CD4-positive, alpha-beta T cell treated with Interleukin-4 for 4 hours (primary cell): ENCODE results near the gene MAD1L1.
"Not testable (repeated sequence)": the region's sequence is repeated elsewhere in the genome, so short reads cannot be mapped to it uniquely, and the experiment has no call there.

Experiments
- DNase-seq: peaks from one replicate; pipeline ENCODE4 v3.0.0-alpha.2; 2020

The MAD1L1 gene

DNA sequence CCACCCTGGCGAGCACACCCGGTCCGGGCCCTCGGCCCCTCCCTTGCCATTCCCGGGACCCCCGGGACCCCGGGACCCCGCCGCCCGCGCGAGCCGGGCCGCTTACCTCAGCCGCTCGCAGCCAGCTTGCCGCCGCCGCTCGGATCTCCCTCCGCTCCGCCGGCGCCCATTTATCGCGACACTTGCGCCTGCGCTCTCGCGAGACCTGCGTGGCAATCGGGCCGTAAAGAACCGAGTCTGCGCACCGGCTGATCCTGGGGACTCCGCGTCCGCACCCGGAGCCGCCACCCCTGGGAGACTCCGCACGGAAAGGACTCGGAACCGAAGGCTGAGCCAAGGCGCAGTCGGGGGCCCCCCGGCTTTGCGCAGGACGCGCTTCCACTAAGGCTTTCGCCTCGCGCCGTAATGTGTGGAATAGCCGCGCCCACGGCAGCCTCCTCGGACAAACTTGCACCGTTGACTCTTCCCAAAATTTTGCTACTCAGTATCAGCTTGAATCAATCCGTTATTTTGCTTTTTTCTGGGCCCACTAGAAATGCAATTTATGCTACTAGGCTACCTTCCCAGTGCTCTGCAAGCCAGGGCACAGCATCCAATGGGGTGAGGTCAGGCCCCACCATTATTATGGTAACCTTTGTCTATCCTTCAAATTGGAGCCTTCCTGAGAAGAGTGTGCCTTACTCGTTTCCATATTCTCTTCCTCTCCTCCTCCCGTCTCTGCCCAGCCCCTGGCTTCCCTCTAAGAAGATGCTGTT is at the start of gene MAD1L1:
TSS of gene MAD1L1 (minus strand) at position 180 of the 755 bp plus-strand sequence. CDS start 2,812 bp downstream, outside the sequence.
- DNase-seq = peak; percentile 86

DNA sequence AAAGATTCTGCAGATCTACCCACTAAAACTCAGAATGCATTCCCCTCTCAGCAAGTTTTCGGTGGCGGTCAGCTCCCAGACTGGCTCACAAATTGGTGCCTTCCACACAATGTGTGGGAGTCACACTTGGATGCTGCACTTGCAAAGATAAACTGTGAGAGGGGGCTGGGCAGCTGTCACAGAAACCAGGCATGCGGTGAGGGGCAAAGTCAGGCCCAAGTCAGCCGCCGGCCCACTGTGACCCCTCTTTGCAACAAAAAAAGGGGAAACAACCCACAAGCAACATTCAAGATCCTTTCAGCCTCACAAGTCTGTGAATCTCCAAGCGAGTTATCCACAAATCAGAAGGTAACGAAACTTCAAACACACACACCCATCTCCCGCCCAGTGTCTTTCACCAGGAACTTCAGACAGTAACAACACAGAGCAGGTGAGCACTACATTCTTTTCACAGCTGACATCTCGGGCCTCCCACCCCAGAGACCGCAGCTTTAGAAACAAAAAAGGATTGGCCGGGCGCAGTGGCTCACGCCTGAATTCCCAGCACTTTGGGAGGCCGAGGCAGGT is 49.5 kb upstream of the MAD1L1 start:
- DNase-seq = no peak

DNA sequence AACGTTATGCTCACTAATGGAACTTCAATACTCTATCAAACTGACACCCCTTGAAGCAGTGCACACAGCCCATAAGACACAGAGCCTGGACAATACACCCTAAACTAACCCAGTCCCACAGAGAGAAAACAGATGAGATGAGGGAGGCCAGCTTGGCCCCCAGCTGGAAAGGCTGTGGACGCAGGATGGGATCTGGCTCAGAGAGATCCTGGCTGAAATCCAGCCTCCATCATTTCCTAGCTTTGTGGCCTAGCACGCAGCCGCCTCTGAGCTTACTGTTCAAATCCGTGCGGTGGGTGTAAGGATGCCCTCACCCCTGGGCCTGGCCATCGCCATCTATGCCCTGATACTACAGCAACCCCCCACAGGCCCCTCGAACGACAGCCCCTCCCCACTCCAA is 48.8 kb upstream of the MAD1L1 start:
- no peak for DNase-seq

DNA sequence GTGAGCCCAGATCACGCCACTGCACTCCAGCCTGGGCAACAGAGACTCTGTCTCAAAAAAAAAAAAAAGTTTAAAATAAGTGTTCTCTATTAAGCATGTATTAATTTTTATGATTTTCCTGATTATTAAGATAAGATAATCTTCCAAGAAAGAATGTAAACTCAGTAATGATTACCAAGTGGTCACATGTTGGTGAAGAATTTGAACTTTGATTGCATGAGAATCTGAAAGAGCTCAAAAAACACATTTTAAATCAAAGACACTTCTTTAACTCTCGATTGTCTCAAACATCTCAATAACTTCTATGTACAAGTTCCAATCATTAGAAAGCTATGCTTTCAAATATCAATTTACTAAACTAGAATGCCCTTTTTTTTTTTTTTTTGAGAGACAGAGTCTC is 47.7 kb upstream of the MAD1L1 start:
- no peak for DNase-seq

DNA sequence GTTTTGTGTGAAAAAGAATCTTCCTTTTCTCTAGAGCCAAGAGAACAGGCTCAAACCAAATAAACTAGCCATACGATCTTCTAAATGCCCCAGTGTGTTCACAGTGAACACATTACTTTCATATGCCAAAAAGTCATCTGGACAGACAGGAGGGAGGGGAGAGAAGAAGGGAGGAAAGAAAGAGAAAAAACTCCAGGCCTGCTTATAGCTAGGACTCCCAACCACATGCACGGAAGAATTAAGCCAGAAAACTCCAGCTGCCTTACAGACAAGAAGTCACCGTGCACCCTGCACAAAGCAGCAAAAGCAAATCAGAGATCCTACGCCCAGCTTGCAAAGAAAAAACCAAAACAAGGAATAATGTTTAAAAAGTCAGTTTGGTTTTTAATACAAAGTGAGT is 47.2 kb upstream of the MAD1L1 start:
- no peak for DNase-seq

DNA sequence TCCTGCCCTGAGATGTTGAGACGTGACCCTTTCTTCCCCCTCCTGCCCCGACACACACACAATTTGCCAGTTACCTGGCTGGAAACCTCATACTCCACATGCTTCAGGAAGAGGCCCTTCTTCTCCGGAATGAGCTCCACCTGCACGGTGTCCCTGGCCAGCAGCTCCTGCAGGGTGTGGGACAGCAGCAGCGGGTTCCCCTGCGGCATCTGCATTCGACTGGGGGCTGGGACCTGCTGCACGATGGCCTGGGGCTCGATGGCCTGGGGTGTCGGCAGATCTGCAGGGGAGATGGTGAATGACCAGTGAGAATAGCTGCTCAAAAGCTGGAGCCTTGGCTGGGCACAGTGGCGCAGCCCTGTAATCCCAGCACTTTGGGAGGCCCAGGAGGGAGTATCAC is 45.3 kb upstream of the MAD1L1 start:
- DNase-seq = no peak

DNA sequence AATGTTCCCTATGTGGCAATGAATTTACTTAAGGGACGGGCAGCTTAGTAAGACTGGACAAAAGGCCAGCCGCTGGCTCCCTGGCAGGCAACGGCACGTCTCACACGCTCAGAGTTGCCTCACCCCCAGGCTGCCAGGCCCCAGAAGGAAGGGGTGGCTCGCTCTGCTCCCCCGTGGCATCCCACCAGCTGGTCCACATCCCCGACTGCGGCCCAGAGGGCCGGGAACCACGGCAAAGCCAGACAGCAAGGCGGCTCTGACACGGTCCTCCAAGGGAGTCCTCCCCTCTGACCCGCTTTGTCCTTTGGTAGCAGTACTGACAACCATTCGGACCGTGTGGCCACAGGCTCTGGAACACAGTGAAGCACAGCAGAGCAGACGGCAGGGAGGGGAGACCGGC is 43.4 kb upstream of the MAD1L1 start:
- DNase-seq = no peak

DNA sequence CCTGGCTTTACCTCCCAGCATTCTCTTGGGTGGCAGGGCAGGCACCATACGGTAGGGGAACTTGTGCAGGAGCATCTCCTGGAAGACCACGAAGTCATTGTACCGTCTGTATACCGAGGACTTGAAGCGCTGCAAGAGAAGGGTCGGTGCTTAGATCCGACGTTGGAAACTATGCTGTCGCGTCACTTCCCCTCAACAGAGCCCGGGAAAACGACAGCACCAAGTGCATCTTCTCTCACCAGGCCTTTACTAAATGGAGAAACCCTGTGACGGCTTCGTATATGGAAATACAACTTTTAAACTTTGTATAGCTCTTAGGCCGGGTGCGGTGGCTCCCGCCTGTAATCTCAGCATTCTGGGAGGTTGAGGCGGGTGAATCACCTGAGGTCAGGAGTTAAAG is 42.4 kb upstream of the MAD1L1 start:
- no peak for DNase-seq

DNA sequence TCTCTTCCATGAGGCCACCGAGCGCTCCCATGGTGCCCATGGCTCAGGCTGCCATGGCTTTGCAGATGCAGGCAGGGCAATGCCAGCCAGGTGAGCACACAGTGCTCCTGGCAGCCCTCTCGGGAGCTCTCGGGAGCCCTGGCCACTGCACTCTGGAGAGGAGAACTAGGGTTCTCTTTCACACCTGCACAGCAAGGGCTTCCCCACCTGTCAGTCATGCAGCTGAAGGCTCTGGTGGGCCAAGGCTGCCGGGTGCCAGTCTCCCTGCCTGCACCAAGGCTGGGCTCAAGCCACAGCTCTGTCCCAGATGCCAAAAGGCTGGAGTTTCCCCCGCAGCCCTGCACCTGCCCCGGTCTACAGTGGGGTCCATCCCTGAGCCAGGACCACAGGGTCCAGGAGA is 41.9 kb upstream of the MAD1L1 start:
- DNase-seq = no peak

DNA sequence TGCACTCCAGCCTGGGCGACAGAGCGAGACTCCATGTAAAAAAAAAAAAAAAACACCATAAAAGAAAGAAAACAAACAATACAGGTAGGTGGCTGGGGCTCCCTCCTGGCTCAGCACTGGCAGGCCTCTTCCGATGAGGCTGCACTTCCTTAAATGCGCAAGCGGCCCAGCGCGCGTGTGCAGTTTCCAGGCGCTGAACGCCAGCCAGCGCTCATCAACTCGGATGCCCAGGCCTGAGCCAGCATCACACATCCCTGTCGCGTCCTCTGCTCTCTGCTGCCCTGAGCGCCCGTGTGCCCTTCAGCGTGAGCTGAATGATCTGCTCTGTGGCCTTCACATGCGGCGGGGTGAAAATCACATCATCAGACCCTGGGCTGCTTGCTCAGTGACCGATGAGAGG is 41.1 kb upstream of the MAD1L1 start:
- no peak for DNase-seq

DNA sequence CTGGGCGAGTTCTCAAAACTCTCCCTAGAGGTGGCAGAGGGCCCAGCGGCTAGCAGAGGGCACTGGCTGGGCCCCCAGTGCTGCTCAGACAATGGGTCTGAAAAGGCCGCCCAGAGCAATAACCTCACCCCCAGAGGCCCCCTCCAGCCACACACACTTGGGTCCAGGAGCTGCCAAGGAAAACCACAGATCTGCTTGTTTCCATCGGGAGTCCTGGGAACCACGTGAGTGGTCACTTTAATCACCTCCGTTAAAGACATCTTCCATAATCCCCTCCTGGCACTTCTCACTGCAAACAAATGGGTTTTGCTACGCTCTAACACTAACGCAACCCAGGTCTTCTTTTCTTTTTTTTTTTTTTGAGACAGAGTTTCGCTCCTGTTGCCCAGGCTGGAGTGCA is 39.3 kb upstream of the MAD1L1 start:
- DNase-seq = no peak

DNA sequence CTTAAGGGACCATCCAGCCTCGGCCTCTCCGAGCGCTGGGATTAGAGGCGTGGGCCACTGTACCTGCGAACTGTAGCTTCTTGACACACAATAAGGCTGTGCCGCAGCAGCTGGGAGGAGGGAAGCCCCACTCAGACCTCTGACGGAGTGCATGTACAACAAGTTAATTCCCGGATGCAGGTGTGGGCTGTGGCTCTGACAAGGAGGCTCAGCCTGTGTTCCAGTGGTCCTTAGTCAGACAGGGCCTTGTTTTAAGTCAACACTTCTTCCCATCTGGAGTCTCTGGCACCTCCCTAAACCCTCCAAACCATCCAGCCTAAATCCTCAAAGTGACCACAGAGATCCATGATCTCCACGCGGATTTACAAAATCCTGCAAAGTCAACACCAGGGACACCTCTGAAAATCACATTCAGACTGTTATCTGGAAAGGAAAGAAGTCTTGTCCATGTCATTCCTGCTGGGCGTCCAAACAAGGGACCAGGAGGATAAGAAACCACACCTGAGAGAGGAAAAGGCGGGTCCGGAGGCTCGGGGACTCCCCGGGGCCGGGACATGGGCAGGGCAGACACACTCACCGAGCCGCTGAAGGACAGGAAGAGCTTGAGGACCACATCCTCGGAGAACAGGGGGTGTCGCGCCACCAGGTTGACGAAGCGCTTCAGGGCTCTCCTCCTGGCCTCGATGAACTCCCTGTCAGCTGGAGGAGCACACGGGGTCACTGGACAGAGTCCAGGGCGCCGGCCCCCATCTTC is 38.7 kb upstream of the MAD1L1 start:
- no peak for DNase-seq

DNA sequence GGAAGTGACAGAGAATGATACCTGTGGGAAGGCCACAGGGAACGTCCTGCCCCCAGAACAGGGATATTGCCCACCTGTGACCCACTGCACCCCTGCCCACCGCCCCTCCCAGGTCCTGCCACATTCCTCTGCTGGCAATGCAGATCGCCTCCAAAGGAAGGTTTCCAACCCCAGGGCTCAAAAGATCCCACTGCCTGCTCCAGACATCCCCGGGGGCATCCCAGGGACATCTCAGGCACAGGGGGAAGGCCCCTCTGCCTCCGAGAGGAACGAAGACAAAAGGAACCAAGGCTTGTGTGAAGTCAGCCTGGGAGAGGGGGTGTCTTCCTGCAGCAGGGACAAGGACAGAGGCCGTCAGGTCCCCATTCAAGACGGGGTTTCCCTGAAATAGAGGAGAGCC is 37.8 kb upstream of the MAD1L1 start:
- DNase-seq = no peak

DNA sequence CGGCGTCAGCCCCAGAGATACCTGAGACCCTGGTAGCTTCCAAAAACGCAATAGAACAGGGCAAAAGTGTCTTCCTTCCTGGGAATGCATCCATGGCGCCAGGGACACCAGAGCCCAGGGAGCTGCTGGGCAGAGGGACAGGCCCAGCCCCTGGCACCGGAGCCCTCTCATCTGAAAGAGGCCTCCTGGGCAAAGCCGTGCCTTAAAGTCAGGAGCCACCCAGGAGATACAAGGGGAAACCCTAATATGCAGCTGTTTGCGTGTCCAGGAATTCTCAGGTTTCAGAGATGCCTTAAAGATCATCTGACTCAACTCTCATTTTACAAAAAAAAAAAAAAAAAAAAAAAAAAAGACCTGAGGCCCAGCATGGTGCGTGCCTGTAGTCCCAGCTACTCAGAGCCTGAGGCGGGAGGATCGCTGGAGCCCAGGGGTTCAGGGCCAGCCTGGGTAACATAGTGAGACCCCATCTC is 37.3 kb upstream of the MAD1L1 start:
- DNase-seq = no peak

DNA sequence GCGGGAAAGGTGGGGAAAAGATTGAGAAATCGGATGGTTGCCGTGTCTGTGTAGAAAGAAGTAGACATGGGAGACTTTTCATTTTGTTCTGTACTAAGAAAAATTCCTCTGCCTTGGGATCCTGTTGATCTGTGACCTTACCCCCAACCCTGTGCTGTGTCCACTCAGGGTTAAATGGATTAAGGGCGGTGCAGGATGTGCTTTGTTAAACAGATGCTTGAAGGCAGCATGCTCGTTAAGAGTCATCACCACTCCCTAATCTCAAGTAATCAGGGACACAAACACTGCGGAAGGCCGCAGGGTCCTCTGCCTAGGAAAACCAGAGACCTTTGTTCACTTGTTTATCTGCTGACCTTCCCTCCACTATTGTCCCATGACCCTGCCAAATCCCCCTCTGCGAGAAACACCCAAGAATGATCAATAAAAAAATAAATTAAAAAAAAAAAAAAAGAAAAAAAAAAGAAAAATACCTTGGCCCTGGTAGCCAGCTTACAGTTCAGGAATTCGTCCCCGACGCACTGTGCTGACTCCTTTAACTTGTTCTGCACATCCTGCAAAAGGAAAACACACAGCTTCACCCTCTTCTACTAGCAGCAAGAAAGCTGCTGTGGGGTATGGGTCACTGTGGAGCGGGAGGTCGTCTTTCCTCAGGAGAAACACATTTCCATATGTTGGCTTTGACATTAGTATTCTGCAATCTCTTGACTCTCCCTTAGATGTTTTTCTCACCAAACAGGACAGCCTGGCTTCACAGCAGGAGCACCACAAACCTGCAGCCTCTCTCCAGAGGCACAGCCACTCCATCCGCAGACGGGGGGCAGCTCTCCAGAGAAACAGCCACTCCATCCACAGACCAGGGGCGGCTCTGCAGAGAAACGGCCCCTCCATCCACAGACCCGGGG is 36.6 kb upstream of the MAD1L1 start:
- not testable (repeated sequence) for DNase-seq

DNA sequence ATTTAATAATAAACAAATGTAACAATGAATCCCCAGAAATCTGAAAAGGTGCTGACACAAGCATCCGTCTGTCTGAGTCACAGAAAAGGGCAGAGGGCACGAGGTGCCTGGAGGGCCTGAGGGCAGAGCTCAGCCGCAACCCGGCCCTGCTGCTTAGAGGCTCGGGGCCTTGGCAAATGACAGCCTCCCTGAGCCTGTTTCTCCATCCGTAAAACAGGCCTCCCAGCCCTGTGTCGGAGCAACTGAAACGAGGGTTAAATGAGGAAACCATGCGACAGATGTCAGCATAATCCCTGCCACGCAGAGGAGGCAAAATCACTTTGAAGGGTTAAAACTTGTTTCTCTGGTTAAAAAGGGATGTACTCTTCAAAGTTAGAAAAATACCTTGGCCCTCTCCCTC is 34.2 kb upstream of the MAD1L1 start:
- DNase-seq = no peak

DNA sequence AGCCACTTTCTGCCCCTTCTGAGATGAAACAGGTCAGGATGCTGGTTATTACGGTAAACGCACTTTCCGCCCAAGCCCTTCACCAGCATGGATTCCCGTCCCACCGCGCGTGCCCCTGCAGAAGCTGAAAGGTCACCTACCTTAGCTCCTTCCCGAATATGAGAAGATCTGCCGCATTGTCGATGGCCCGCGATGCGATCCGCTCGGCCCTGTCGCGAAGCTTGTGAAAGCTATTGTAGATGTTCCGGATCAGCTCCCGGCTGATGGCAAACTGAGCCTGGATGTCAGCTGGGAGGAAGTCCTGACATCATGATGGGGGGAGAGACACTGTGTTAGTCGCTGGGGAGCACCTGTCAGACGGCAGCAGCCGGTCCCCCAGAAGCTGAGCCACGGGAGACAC is 31.4 kb upstream of the MAD1L1 start:
- DNase-seq = no peak

DNA sequence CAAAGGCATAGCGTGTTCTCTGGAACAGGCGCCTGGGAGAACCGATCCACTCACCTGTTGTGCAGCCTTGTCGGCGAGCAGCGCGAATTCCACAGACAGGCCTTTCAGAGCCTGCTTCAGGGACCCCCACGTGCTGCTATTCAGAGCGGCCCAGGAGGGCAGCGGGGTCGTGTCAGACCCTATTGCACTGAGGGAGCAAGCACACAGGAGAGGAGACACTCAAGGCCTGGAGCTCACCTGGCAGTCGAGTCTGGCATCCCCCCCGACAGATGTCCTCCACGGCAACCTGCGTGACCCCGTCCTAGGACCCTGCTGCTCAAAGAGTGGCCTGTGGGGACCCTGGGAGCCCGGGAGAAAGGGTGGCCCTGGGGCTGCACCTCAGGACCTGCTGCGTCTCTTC is 30.4 kb upstream of the MAD1L1 start:
- no peak for DNase-seq

DNA sequence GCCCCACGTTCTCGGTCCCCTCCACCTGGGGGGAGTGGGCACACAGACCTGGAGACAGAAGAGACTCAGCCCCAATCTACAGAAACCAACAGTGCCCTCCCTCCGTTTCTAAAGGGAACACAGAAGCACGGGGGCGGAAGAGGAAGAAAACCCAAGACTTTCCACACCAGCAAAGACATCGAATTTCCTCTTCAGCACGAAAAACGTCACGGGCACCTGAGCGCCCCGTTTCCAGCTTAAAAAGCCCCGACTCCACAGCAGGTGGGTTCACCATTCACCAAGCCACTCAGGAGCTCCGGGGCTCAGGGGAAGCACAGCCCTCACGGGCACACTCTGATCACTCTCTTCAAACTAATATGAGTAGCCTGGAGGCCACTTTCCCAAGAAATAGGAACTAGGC is 28.9 kb upstream of the MAD1L1 start:
- no peak for DNase-seq

DNA sequence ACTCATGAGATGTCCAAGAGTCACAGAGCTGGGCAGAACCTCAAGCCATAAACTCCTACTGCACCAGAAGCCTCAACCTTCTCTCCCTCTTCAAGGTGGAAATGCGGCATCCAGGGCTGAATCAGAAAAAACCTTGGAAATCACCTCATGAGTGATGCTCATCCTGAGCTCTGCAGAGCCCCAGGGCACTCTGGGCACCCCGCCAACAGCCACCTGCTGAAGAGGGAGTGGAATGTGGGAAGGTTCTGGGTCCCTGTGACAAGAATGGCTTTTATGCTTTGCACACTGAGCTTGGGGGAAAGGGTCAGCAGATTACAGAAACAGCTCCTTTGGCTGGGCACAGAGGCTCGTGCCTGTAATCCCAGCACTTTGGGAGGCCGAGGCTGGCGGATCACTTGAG is 28.1 kb upstream of the MAD1L1 start:
- no peak for DNase-seq

DNA sequence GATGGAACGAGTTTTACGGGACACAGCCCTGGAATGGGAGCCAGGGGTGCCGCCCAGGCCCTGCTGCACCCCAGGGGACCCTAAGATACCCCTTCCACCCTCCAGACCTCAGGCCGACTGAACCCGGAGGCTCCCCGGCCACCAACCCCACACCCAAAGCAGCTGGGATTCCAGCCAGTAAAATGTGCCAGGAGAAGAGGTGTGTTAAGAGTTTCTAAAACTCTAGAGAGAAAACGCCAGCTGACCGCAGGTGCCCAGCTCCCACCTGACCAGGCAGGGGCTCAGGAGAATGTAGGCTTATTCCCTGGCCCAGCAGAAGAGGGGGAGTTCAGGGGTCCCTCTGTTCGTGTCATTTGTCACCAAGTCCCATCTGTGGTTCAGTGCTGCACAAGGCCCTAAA is 26.7 kb upstream of the MAD1L1 start:
- no peak for DNase-seq

DNA sequence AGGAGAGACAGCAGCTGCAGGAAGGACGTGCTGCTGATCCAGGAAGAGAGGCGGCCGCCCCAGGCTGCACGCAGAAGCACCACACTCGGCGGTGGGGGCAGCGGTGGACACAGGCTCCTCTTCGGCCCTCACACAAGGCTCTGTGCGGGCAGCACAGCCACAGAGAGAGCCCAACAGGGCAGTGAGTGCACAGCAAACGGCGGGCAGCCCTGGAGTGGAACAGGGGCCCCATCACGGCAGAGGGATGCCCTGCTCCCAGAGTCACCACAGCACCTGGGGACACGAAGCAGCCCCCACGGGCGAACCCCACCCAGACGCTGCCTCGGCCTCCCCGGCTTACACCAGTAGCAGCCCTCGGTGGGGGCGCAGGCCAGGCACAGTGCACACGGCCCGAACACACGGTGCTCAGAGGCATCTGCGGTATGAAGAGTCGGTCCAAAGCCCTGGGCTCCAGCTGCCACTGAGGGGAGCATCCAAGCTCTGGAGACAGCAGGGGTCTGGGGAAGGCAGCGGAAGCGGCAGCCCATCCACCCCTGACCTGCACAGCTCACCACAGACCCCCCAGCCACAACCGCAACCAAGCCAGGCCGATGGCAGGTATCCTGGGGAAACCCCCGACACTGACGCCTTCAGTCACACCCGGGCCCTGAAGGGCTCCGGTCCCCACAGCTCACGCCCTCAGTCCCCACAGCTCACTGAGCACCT is 26.1 kb upstream of the MAD1L1 start:
- no peak for DNase-seq
